ENCODE measurements around the gene ARFGAP1.

Gene ARFGAP1

GRCh38 chr20:63314566-63315239 lies 42.1 kb downstream of the ARFGAP1 start:
- no peaks in the 10 kb centered on the region for H3K4me1 ChIP-seq (ENCODE audit: control insufficient read depth, low read length)
- H3K27me3 ChIP-seq (ENCODE audit: control insufficient read depth, low read length): no peaks in the 10 kb centered on the region
- H3K79me2 ChIP-seq (ENCODE audit: control insufficient read depth, low read length): no peaks in the 10 kb centered on the region
- H3K9me2 ChIP-seq (replicated peaks; ENCODE audit: control insufficient read depth, low read length): no peaks in the 10 kb centered on the region
- no peaks in the 10 kb centered on the region for H4K20me1 ChIP-seq (ENCODE audit: control insufficient read depth, insufficient read depth, low read depth, low read length)
- H3K36me3 ChIP-seq (ENCODE audit: control insufficient read depth, low read length): no peaks in the 10 kb centered on the region
- TF ChIP-seq CTCF (IDR thresholded peaks at IDR 0.05; ENCODE audit: low read depth, low read length, poor library complexity, severe bottlenecking) (no peak), EZH2phosphoT487 (IDR thresholded peaks at IDR 0.05; ENCODE audit: borderline replicate concordance, low read length) (no peak)
- H3K27ac ChIP-seq (ENCODE audit: low read depth, low read length): no peak overlapping the region
- no peak overlapping the region for H3K4me2 ChIP-seq (ENCODE audit: low read length)
- H3F3A ChIP-seq (ENCODE audit: control insufficient read depth, insufficient read depth): no peaks in the 10 kb centered on the region
- no peak overlapping the region for H3K4me3 ChIP-seq (ENCODE audit: low read length)
- H3K9me3 ChIP-seq (ENCODE audit: control insufficient read depth, insufficient read depth, low read length): no peaks in the 10 kb centered on the region

DNA sequence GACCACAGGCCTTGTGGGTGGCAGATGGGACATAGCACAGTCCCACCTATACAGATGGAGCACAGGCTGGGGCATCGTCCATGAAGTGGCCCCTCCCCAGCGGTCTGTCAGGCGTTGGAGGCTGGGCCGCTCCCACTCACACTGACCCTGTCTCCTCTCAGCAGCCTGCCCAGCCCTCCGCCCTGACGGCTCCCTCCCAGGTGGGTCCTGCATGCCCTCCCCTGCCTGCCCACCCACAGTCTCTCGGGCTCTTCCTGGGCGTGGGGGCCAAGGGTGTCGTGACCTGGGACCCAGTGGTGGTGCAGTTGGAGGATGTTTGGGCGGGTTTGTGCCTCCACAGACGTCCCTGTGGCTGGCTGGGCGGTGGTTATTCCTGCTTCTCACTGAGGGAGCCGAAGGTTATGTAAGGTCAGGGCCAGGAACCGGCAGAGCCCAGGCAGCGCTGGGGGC lies 42.7 kb downstream of the ARFGAP1 start:
- Histone ChIP-seq H3K9me3 (ENCODE audit: control insufficient read depth, insufficient read depth, low read length) (no peaks in the 10 kb centered on the region), H3K9me2 (replicated peaks; ENCODE audit: control insufficient read depth, low read length) (no peaks in the 10 kb centered on the region), H3K27me3 (ENCODE audit: control insufficient read depth, low read length) (no peaks in the 10 kb centered on the region), H3K4me3 (ENCODE audit: low read length) (no peak overlapping the region), H3K27ac (ENCODE audit: low read depth, low read length) (no peak overlapping the region), H3K4me2 (ENCODE audit: low read length) (no peak overlapping the region), H3K36me3 (ENCODE audit: control insufficient read depth, low read length) (no peaks in the 10 kb centered on the region), H3K4me1 (ENCODE audit: control insufficient read depth, low read length) (no peaks in the 10 kb centered on the region), H3F3A (ENCODE audit: control insufficient read depth, insufficient read depth) (no peaks in the 10 kb centered on the region), H3K79me2 (ENCODE audit: control insufficient read depth, low read length) (no peaks in the 10 kb centered on the region), H4K20me1 (ENCODE audit: control insufficient read depth, insufficient read depth, low read depth, low read length) (no peaks in the 10 kb centered on the region)
- TF ChIP-seq CTCF (IDR thresholded peaks at IDR 0.05; ENCODE audit: low read depth, low read length, poor library complexity, severe bottlenecking) (no peak), EZH2phosphoT487 (IDR thresholded peaks at IDR 0.05; ENCODE audit: borderline replicate concordance, low read length) (no peak)

- no peaks in the 10 kb centered on the region for H3K79me2 ChIP-seq (ENCODE audit: control insufficient read depth, low read length)
- no peak overlapping the region for H3K27ac ChIP-seq (ENCODE audit: low read depth, low read length)
- H3K27me3 ChIP-seq (ENCODE audit: control insufficient read depth, low read length): no peaks in the 10 kb centered on the region
- no peaks in the 10 kb centered on the region for H3F3A ChIP-seq (ENCODE audit: control insufficient read depth, insufficient read depth)
- TF ChIP-seq CTCF (IDR thresholded peaks at IDR 0.05; ENCODE audit: low read depth, low read length, poor library complexity, severe bottlenecking) (no peak), EZH2phosphoT487 (IDR thresholded peaks at IDR 0.05; ENCODE audit: borderline replicate concordance, low read length) (no peak)
- no peak overlapping the region for H3K4me2 ChIP-seq (ENCODE audit: low read length)
- no peaks in the 10 kb centered on the region for H3K9me2 ChIP-seq (replicated peaks; ENCODE audit: control insufficient read depth, low read length)
- H3K9me3 ChIP-seq (ENCODE audit: control insufficient read depth, insufficient read depth, low read length): no peaks in the 10 kb centered on the region
- H3K4me3 ChIP-seq (ENCODE audit: low read length): no peak overlapping the region
- no peaks in the 10 kb centered on the region for H4K20me1 ChIP-seq (ENCODE audit: control insufficient read depth, insufficient read depth, low read depth, low read length)
- H3K36me3 ChIP-seq (ENCODE audit: control insufficient read depth, low read length): no peaks in the 10 kb centered on the region
- H3K4me1 ChIP-seq (ENCODE audit: control insufficient read depth, low read length): no peaks in the 10 kb centered on the region
These were observed 43.3 kb downstream of the ARFGAP1 start for GRCh38 chr20:63315731-63316491.

Measured in DOHH2 (cell line).